Panc1 (cell line): ENCODE measurements around the gene TMEM52. TPM values are rescaled to one million over a fixed set of nuclear protein-coding genes. Genes with fewer than 3 reads are reported as not detected.

ENCODE experiments used
- ATAC-seq: fragments of 200-7000 bp; cut with Tn5 transposase; 2 replicates; pipeline ENCODE4 v1.9.1; 2020; ENCODE audit warnings: mild to moderate bottlenecking, moderate library complexity
- BruUV-seq: library from RNA; stranded (reverse); fragments of 400-500 nt; replicated peaks from 2 replicates; lab custom pipeline; 2021; lab: Mats Ljungman, UMichigan
- CTCF ChIA-PET: fragments of 300-600 bp; sonication (Branson Sonifier 250); formaldehyde crosslinking; loops from one replicate; lab custom pipeline; 2022; ENCODE audit warnings: antibody characterized with exemption; lab: Charles Lee
- POLR2A ChIA-PET: fragments of 300-600 bp; sonication (Branson Sonifier 250); formaldehyde crosslinking; loops from one replicate; lab custom pipeline; 2022; ENCODE audit warnings: antibody characterized with exemption; lab: Charles Lee
- DNase-seq: peaks from one replicate; pipeline ENCODE4 v3.0.0-alpha.2; 2010; ENCODE audit warnings: low read depth, low spot score
- H3K27ac ChIP-seq: 2 replicates; pipeline ENCODE4 v1.5.1; 2011; ENCODE audit warnings: mild to moderate bottlenecking, low read length, inconsistent platforms
- H3K27me3 ChIP-seq: fragments of 200-500 bp; sonication (Bioruptor generic); 2 replicates; pipeline ENCODE4 v1.6.0; 2014; ENCODE audit warnings: low read length, inconsistent platforms; ENCODE audit not compliant: control insufficient read depth, insufficient read depth
- H3K36me3 ChIP-seq: fragments of 200-500 bp; sonication (Bioruptor generic); 2 replicates; pipeline ENCODE4 v1.5.1; 2014; ENCODE audit warnings: inconsistent platforms, mild to moderate bottlenecking, low read length, moderate library complexity; ENCODE audit not compliant: control insufficient read depth, insufficient read depth
- H3K4me1 ChIP-seq: 2 replicates; pipeline ENCODE4 v1.5.1; 2011; ENCODE audit warnings: inconsistent platforms, mild to moderate bottlenecking, low read length, moderate library complexity; ENCODE audit not compliant: control insufficient read depth, insufficient read depth
- H3K4me3 ChIP-seq, 2 experiments: 2 replicates each; pipeline ENCODE4 v1.5.1; 2011 to 2012; ENCODE audit warnings: low read depth in 2 of 2, low read length in 2 of 2, mild to moderate bottlenecking in 2 of 2, inconsistent platforms in 1 of 2, moderate library complexity in 1 of 2
- H3K9me3 ChIP-seq: fragments of 200-500 bp; sonication (Bioruptor generic); 2 replicates; pipeline ENCODE4 v1.5.1; 2014; ENCODE audit warnings: low read depth, mild to moderate bottlenecking, inconsistent platforms, low read length, moderate library complexity; ENCODE audit not compliant: control insufficient read depth, insufficient read depth
- CTCF ChIP-seq: fragments of 450-650 bp; IDR thresholded peaks from 2 replicates; pipeline ENCODE4 v1.5.1; 2017; ENCODE audit warnings: mild to moderate bottlenecking
- POLR2AphosphoS5 ChIP-seq: IDR thresholded peaks from 2 replicates; pipeline ENCODE4 v1.6.1; 2012; ENCODE audit warnings: mild to moderate bottlenecking, low read depth, low read length, moderate library complexity
- REST ChIP-seq, 2 experiments: IDR thresholded peaks; 2 replicates each; pipeline ENCODE4 v1.6.1; 2011 to 2012; ENCODE audit warnings: low read depth in 2 of 2, control low read depth in 1 of 2, low read length in 1 of 2, mild to moderate bottlenecking in 1 of 2, moderate library complexity in 1 of 2; ENCODE audit not compliant: insufficient read depth in 1 of 2
- SIN3A ChIP-seq: IDR thresholded peaks from 2 replicates; pipeline ENCODE4 v1.6.1; 2012; ENCODE audit warnings: low read depth, mild to moderate bottlenecking, low read length, moderate library complexity, borderline replicate concordance; ENCODE audit not compliant: insufficient read depth
- TCF7L2 ChIP-seq: IDR thresholded peaks from 2 replicates; pipeline ENCODE4 v1.6.1; 2011; ENCODE audit warnings: mild to moderate bottlenecking, low read depth, low read length, inconsistent platforms
- in situ Hi-C: cut with HindIII; loops from 2 replicates; pipeline ENCODE4 v1.10.0; 2016; ENCODE audit warnings: low sequenced_read_pairs, low pct_unique_long_range_greater_than_20kb
- intact Hi-C: fragments of 100-400 bp; cut with micrococcal nuclease; formaldehyde crosslinking; loops from one replicate; pipeline ENCODE4 v1.10.0; 2022; ENCODE audit not compliant: unreplicated experiment
- total RNA-seq: library from RNA; stranded (reverse); gene quantifications from one replicate; pipeline ENCODE4 v1.2.1, GENCODE V29; 2021; ENCODE audit not compliant: unreplicated experiment

TMEM52 gene
- total RNA-seq, 1 experiment from 2014 or later, result 2.5 TPM

DNA sequence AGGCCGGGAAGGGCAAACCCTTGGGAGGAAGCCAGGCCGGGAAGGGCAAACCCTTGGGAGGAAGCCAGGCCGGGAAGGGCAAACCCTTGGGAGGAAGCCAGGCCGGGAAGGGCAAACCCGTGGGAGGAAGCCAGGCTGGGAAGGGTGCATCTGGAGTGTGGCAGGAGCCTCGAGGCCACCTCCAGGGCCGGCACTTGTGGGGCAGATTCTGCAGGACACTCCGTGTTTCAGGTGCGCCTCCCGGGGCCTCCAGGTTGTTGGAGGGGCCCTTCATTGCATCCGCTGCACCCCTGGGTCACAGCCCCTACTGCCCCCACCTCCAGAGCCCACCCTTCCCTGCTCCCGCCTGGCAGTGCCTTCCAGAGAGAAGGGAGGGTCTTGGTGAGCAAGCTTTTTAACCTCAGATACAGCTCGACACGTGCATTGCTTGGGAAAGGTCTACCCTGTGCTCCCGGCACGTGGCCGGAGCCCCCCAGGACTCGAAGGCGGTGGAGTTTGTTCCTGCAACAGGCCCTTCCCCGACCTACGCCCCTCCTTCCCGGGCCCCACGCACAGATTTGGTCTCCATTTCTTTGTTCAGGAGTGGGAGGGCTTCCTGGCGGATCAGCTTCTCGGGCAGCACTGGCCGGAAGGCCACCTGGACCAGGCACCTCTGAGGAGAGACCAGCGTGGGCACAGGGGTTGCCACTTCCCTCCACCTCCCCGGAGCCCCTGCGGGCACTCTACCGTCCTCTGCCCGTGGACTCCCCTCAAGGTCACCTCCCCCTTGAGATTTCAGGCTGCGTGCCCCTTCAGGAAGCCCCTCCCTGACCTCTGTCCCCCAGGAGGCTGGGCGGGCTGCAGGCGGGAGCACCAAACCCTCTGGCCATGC, 9.4 kb upstream of the TMEM52 start:
- DNase-seq (no peak), ATAC-seq (no peak)
- ChIA-PET CTCF (interaction anchor here (0.8 kb wide), 1 partner anchor 116 kb away, joined by 3 read pairs; no protein-coding TSS in a partner anchor), POLR2A (no interaction called here)
- Histone ChIP-seq H3K4me3 (no peak overlapping the region), H3K4me1 (no peaks in the 10 kb centered on the region), H3K27ac (no peak overlapping the region), H3K27me3 (no peaks in the 10 kb centered on the region), H3K36me3 (no peaks in the 10 kb centered on the region), H3K9me3 (no peaks in the 10 kb centered on the region)
- TF ChIP-seq TCF7L2 (no peak), POLR2AphosphoS5 (no peak), SIN3A (no peak), CTCF (no peak), REST (IDR thresholded peaks at IDR 0.05; ENCODE audit: insufficient read depth in 1 of 2, low read depth in 2 of 2, low read length in 1 of 2) (no peak)
- in situ Hi-C loops, result no loop called here
- intact Hi-C loops, result no loop called here
- BruUV-seq, result no TSS peak

DNA sequence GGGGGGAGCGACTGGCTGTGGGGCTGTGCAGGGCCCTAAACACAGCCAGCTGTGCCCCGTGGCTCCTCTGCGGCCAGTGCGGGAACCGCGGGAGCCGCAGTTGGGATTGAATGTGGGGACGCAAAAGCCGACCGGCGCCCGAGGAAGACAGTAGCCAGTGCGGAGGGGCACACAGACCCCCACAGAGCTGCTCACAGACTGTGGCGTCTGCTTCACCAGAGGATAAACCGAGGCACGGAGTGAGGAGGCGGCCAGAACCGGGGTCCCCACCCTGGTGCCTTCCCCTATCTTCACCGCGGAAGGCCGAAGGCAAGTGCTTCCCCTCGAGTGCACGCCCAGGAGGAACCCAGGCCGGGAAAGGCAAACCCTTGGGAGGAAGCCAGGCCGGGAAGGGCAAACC, 8.7 kb upstream of the TMEM52 start:
- no TSS peak for BruUV-seq
- Histone ChIP-seq H3K36me3 (no peaks in the 10 kb centered on the region), H3K27me3 (no peaks in the 10 kb centered on the region), H3K9me3 (no peaks in the 10 kb centered on the region), H3K4me3 (no peak overlapping the region), H3K27ac (no peak overlapping the region), H3K4me1 (no peaks in the 10 kb centered on the region)
- ChIA-PET CTCF (no interaction called here), POLR2A (interaction anchor here (0.6 kb wide), 1 partner anchor 8 kb away, joined by 14 read pairs; no protein-coding TSS in a partner anchor)
- ATAC-seq (no peak), DNase-seq (no peak)
- TF ChIP-seq TCF7L2, result no peak
- TF ChIP-seq POLR2AphosphoS5, result no peak
- TF ChIP-seq CTCF, result no peak
- no peak for TF ChIP-seq REST (IDR thresholded peaks at IDR 0.05; ENCODE audit: insufficient read depth in 1 of 2, low read depth in 2 of 2, low read length in 1 of 2)
- TF ChIP-seq SIN3A, result no peak
- intact Hi-C loops (no loop called here), in situ Hi-C loops (no loop called here)
